GM12878 (cell line): ENCODE data around the gene BBC3. TPM values are rescaled to one million over a fixed set of nuclear protein-coding genes. Genes with fewer than 3 reads are reported as not detected.

ENCODE experiments used
- ATF7 ChIP-seq: fragments of 450-650 bp; IDR thresholded peaks from 2 replicates; pipeline ENCODE4 v1.6.1; 2016; ENCODE audit warnings: low read depth, mild to moderate bottlenecking
- BCLAF1 ChIP-seq: fragments of 450-650 bp; IDR thresholded peaks from 2 replicates; pipeline ENCODE4 v1.6.1; 2017; ENCODE audit warnings: antibody characterized with exemption, mild to moderate bottlenecking, moderate library complexity
- BHLHE40 ChIP-seq, 2 experiments: fragments of 450-650 bp in 1 of 2; IDR thresholded peaks; 2 replicates each; pipeline ENCODE4 v1.6.1; 2011 to 2017; ENCODE audit warnings: low read depth in 2 of 2, borderline replicate concordance in 1 of 2, improper control_type of control experiment in 1 of 2, low read length in 1 of 2, mild to moderate bottlenecking in 1 of 2
- CHD1 ChIP-seq: IDR thresholded peaks from 2 replicates; pipeline ENCODE4 v1.6.1; 2012; ENCODE audit warnings: low read depth, low read length, improper control_type of control experiment
- DPF2 ChIP-seq: fragments of 450-650 bp; IDR thresholded peaks from 2 replicates; pipeline ENCODE4 v1.6.1; 2017; ENCODE audit warnings: mild to moderate bottlenecking
- ELK1 ChIP-seq: IDR thresholded peaks from 2 replicates; pipeline ENCODE4 v1.6.1; 2012; ENCODE audit warnings: low read depth, low read length, improper control_type of control experiment
- IKZF1 ChIP-seq: fragments of 450-650 bp; conservative IDR thresholded peaks from 2 replicates; pipeline ENCODE4 v1.6.1; 2017; ENCODE audit warnings: antibody characterized with exemption, mild to moderate bottlenecking
- KDM1A ChIP-seq: fragments of 200-600 bp; sonication (generic); IDR thresholded peaks from 2 replicates; pipeline ENCODE4 v1.6.1; 2016; ENCODE audit warnings: borderline replicate concordance
- NKRF ChIP-seq: fragments of 450-650 bp; conservative IDR thresholded peaks from 2 replicates; pipeline ENCODE4 v1.6.1; 2017; ENCODE audit warnings: mild to moderate bottlenecking, moderate library complexity
- POLR2AphosphoS2 ChIP-seq: IDR thresholded peaks from 2 replicates; pipeline ENCODE4 v1.6.1; 2011; ENCODE audit warnings: low read depth, mild to moderate bottlenecking, low read length, improper control_type of control experiment, moderate library complexity
- SKIL ChIP-seq: fragments of 450-650 bp; IDR thresholded peaks from 2 replicates; pipeline ENCODE4 v1.6.1; 2017; ENCODE audit warnings: mild to moderate bottlenecking, low read depth, inconsistent platforms; ENCODE audit not compliant: poor library complexity, severe bottlenecking
- SREBF2 ChIP-seq: IDR thresholded peaks from 2 replicates; pipeline ENCODE4 v1.6.1; 2012; ENCODE audit warnings: mild to moderate bottlenecking, low read length
- SUPT20H ChIP-seq: IDR thresholded peaks from 2 replicates; pipeline ENCODE4 v1.6.1; 2011; ENCODE audit warnings: low read depth, mild to moderate bottlenecking, low read length, moderate library complexity, borderline replicate concordance; ENCODE audit not compliant: control insufficient read depth
- TARDBP ChIP-seq: IDR thresholded peaks from 2 replicates; pipeline ENCODE4 v1.6.1; 2016; ENCODE audit warnings: borderline replicate concordance
- ZNF384 ChIP-seq: IDR thresholded peaks from 2 replicates; pipeline ENCODE4 v1.6.1; 2012; ENCODE audit warnings: low read depth, mild to moderate bottlenecking, low read length, improper control_type of control experiment, borderline replicate concordance
- ZNF592 ChIP-seq: fragments of 450-650 bp; IDR thresholded peaks from 2 replicates; pipeline ENCODE4 v1.6.1; 2017; ENCODE audit warnings: mild to moderate bottlenecking, moderate library complexity
- polyA plus RNA-seq, 11 experiments: library from polyadenylated mRNA; depleted of rRNA in 4 of 11; unstranded in 6 of 11; stranded (reverse) in 5 of 11; fragments of >200 nt; fragmentation: Nextera tagmentation in 4 of 11; fragmentation: Illumina TruSeq in 1 of 11; extraction: Ambion mirVana in 4 of 11; extraction: Trizol in 1 of 11; gene quantifications; 1 replicate in 1 of 11; 2 replicates in 10 of 11; pipeline versions ENCODE4 v1.2.1 to v1.2.3, GENCODE V29; 2011 to 2016; ENCODE audit warnings: inconsistent platforms in 2 of 11, missing spikeins in 2 of 11, low read depth in 1 of 11
- total RNA-seq, 4 experiments: library from RNA; depleted of rRNA in 3 of 4; stranded (reverse); fragments of >200 nt in 3 of 4; fragmentation: Illumina TruSeq in 1 of 4; extraction: Trizol in 1 of 4; gene quantifications; 2 replicates each; pipeline versions ENCODE4 v1.2.1 to v1.2.3, GENCODE V29; 2013 to 2021

Gene BBC3
- total and polyA plus RNA-seq, 10 of the 15 experiments (the other 5 are each of a cell fraction or from before 2014, with no cell fraction given), result 0.10 to 17.9 (median 7.5) TPM

GRCh38 chr19:47230054-47230920 lies 712 bp downstream of the BBC3 start (continued):
- TF ChIP-seq NKRF, result peak; percentile 98
- TF ChIP-seq SUPT20H, result no peak
- TF ChIP-seq POLR2AphosphoS2, result no peak; the same call in 1 of the 2 replicates
- TF ChIP-seq DPF2, result peak; percentile 56; the same call in 1 of the 2 replicates
- no peak for TF ChIP-seq ATF7
- no peak for TF ChIP-seq BCLAF1
- no peak for TF ChIP-seq SREBF2
- TF ChIP-seq ZNF384, result no peak
- TF ChIP-seq ZNF592, result peak; percentile 65; the same call in 1 of the 2 replicates
- no peak for TF ChIP-seq TARDBP
- TF ChIP-seq SKIL, result no peak
- peak; percentile 77 to 92; a peak in 3 of 4 replicates for TF ChIP-seq BHLHE40 (IDR thresholded peaks at IDR 0.05; ENCODE audit: borderline replicate concordance in 1 of 2, low read depth in 2 of 2, low read length in 1 of 2)
- TF ChIP-seq CHD1, result no peak
- TF ChIP-seq ELK1, result no peak
- TF ChIP-seq KDM1A, result no peak
- TF ChIP-seq IKZF1, result peak; percentile 22; the same call in 1 of the 2 replicates
